ENCODE results near the gene TSPY8.
"Not testable (repeated sequence)": the region's sequence is repeated elsewhere in the genome, so short reads cannot be mapped to it uniquely, and the experiment has no call there.

The TSPY8 gene

GRCh38 chrY:9357497-9357896 is at the start of gene TSPY8:
Gene TSPY8, plus strand, starts transcription at chrY:9357797. Its CDS starts 46 bp downstream, at chrY:9357843.
- not testable (repeated sequence) for DNase-seq

DNA sequence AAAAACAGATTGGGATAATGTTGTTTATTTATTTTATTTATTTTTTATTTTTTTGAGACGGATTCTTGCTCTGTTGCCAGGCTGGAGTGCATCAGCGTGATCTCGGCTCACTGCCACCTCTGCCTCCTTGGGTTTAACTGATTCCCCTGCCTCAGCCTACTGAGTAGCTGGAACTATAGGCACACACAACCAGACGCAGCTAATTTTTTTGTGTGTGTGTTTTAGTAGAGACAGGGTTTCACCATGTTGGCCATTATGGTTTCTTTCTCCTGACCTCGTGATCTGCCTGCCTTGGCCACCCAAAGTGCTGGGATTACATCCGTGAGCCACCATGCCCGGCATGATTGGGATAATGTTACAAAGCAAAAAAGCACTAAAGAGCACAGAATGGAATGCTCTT is 36.6 kb upstream of the TSPY8 start:
- DNase-seq, result no peak

DNA sequence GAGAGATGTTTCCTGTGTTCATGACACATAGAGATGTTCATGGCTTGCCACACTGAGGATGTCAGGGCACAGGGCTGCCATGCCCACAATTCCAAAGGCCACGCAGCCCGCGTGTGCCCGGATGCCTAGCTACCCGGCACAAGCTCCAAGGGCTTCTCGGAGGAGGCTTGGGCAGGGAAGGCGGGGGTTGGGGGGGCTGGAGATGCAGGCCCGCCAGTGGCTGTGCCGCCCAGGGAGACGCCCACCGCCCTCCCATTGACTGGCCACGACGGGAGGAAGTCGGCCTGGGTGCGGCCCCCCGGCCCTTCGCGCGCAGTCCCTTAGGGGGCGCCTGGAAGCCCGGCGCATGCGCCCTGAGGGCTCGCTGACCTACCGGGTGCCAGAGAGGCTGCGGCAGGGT is 20.4 kb upstream of the TSPY8 start, which contains the start of gene TSPY4:
TSPY4 (plus strand) TSS at position 301 of the 400 bp plus-strand sequence; CDS start at position 347, 46 bp downstream.
- not testable (repeated sequence) for DNase-seq

DNA sequence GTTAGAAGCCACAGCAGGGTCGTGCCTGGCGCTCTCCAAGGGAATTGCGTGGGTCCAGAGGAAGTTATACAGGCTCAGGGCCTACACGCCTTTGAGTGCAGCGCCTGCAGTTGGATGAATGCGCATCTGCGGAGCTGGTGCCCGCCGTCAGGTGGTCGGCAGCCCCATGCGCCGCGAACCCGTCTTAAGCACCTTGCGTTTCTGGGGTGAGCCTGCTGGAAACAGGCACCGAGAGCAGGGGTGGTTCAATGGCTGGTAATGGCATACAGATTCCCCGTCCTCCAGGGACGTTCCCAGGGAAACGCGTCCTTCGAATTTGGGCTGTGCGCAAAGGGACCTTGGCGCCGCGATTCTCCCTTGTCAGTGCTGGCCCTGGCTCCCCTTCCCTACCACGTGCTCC is 38.9 kb downstream of the TSPY8 start:
- DNase-seq, result not testable (repeated sequence)

GRCh38 chrY:9398121-9398520 is 40.5 kb downstream of the TSPY8 start, which contains the start of gene TSPY3:
Gene TSPY3, plus strand, starts transcription at chrY:9398421. Its CDS starts 46 bp downstream, at chrY:9398467.
- not testable (repeated sequence) for DNase-seq

Data from CD4-positive, alpha-beta T cell treated with Interleukin-17A for 1 hour (primary cell).